T-helper 22 cell (primary cell): Measurements from ENCODE around the gene PERCC1.
"Not testable (repeated sequence)": the region's sequence is repeated elsewhere in the genome, so short reads cannot be mapped to it uniquely, and the experiment has no call there.

ENCODE experiments used
- DNase-seq: peaks from one replicate; pipeline ENCODE4 v3.0.0-alpha.2; 2020; ENCODE audit warnings: low read depth

Gene PERCC1

GRCh38 chr16:1434644-1435592 lies 4.0 kb downstream of the PERCC1 start:
- DNase-seq: no peak

GRCh38 chr16:1435921-1436697 lies 5.2 kb downstream of the PERCC1 start:
- no peak for DNase-seq

- DNase-seq: no peak
Observed at GRCh38 chr16:1436731-1437355, 6.0 kb downstream of the PERCC1 start.

- no peak for DNase-seq
Observed at GRCh38 chr16:1437606-1438005, 6.7 kb downstream of the PERCC1 start.

- DNase-seq: no peak
Observed at GRCh38 chr16:1438229-1439057, 7.6 kb downstream of the PERCC1 start.

GRCh38 chr16:1439058-1439698 lies 8.3 kb downstream of the PERCC1 start:
- no peak for DNase-seq

- not testable (repeated sequence) for DNase-seq
Observed at GRCh38 chr16:1439699-1440074, 8.8 kb downstream of the PERCC1 start.

GRCh38 chr16:1441391-1441829 lies 10.5 kb downstream of the PERCC1 start:
- DNase-seq: no peak

- DNase-seq: no peak
Observed at GRCh38 chr16:1442697-1443096, 11.8 kb downstream of the PERCC1 start.

- no peak for DNase-seq
Observed at GRCh38 chr16:1443403-1443973, 12.6 kb downstream of the PERCC1 start.

- DNase-seq: no peak
Observed at GRCh38 chr16:1443980-1444729, 13.3 kb downstream of the PERCC1 start, which contains the start of gene CCDC154. Gene CCDC154, minus strand, starts transcription at chr16:1444556. Its CDS starts 234 bp downstream, at chr16:1444322.

- DNase-seq: no peak
Observed at GRCh38 chr16:1444730-1445517, 14.0 kb downstream of the PERCC1 start.

GRCh38 chr16:1445518-1446203 lies 14.8 kb downstream of the PERCC1 start:
- no peak for DNase-seq

- no peak for DNase-seq
Observed at GRCh38 chr16:1446296-1447080, 15.6 kb downstream of the PERCC1 start.

- DNase-seq: no peak
Observed at GRCh38 chr16:1447965-1448364, 17.1 kb downstream of the PERCC1 start.

GRCh38 chr16:1448536-1449116 lies 17.7 kb downstream of the PERCC1 start:
- no peak for DNase-seq

GRCh38 chr16:1449201-1449788 lies 18.4 kb downstream of the PERCC1 start:
- no peak for DNase-seq
